Subcutaneous abdominal adipose tissue (tissue), 5 donors: ENCODE results near the gene CNGA3.

Experiments used
- H3K27ac ChIP-seq: one replicate; pipeline ENCODE4 v1.7.0; 2013; ENCODE audit warnings: low read depth, mild to moderate bottlenecking, inconsistent platforms, low read length, moderate library complexity
- H3K27me3 ChIP-seq, 5 donors: one replicate each; pipeline ENCODE4 v1.7.0; 2013; ENCODE audit warnings: low read length in 5 of 5, inconsistent platforms in 1 of 5; ENCODE audit not compliant: control insufficient read depth in 5 of 5, insufficient read depth in 4 of 5
- H3K36me3 ChIP-seq, 5 donors: one replicate each; pipeline ENCODE4 v1.7.0; 2013; ENCODE audit warnings: low read length in 5 of 5; ENCODE audit not compliant: control insufficient read depth in 5 of 5, insufficient read depth in 5 of 5
- H3K4me1 ChIP-seq, 5 donors: one replicate each; pipeline ENCODE4 v1.7.0; 2013; ENCODE audit warnings: low read length in 5 of 5, mild to moderate bottlenecking in 3 of 5, moderate library complexity in 1 of 5; ENCODE audit not compliant: control insufficient read depth in 5 of 5, insufficient read depth in 5 of 5
- H3K4me3 ChIP-seq, 5 donors: one replicate each; pipeline ENCODE4 v1.7.0; 2013; ENCODE audit warnings: low read length in 5 of 5, low read depth in 1 of 5
- H3K9ac ChIP-seq, 5 donors: one replicate each; pipeline ENCODE4 v1.7.0; 2013; ENCODE audit warnings: low read length in 5 of 5, mild to moderate bottlenecking in 4 of 5, moderate library complexity in 3 of 5
- H3K9me3 ChIP-seq, 5 donors: one replicate each; pipeline ENCODE4 v1.7.0; 2013; ENCODE audit warnings: low read length in 5 of 5; ENCODE audit not compliant: control insufficient read depth in 5 of 5
- donor health status: healthy.
- donor health status: healthy.
- donor health status: healthy.
- donor health status: healthy.
- donor health status: healthy.

Gene CNGA3

DNA sequence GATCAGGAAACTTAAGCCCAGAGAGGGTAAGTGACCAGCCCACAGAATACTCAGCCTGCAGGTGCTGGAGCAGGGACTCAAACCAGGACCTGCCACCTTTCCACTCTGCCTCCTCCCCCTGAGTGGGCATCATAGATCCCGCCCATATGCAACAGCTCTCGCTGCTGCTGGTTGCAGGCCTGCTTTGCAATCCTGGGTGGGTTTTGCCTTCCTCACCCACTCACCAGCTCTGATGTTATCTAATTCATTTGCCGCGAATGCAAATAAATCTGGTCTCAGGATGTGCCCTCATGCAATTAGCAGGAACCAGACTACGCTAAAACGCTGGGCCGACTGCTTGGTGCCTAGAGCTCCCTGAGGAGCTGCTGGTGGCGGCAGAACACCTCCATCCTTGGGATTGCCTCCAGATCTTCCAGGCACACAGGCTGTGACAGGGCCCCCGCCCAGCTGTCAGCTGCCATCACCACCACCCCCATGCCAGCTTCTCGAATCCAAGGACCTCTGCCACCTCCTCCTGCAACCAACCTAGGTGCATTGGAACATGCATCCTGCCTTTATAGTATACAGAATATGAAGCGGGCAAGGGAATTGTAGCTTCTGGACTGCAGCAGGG, 28.8 kb downstream of the CNGA3 start:
- no peak overlapping the region for H3K27ac ChIP-seq
- H3K27me3 ChIP-seq, result peaks cover 0 to 21% (median 15%) of the 10 kb centered on the region in 5 donors
- no peak overlapping the region for H3K4me3 ChIP-seq
- H3K9ac ChIP-seq, result no peak overlapping the region
- no peaks in the 10 kb centered on the region for H3K9me3 ChIP-seq
- no peaks in the 10 kb centered on the region for H3K36me3 ChIP-seq
- H3K4me1 ChIP-seq, result peaks cover 0 to 9% (median 0%) of the 10 kb centered on the region in 5 donors

- Histone ChIP-seq H3K36me3 (no peaks in the 10 kb centered on the region), H3K4me1 (peaks cover 0 to 9% (median under 1%) of the 10 kb centered on the region in 5 donors), H3K27ac (no peak overlapping the region), H3K9me3 (no peaks in the 10 kb centered on the region), H3K4me3 (no peak overlapping the region), H3K9ac (no peak overlapping the region), H3K27me3 (peaks cover 0 to 24% (median 19%) of the 10 kb centered on the region in 5 donors)
Measured at GRCh38 chr2:98376301-98376910, 30.1 kb downstream of the CNGA3 start.

GRCh38 chr2:98376996-98377395, 30.7 kb downstream of the CNGA3 start:
- Histone ChIP-seq H3K9me3 (no peaks in the 10 kb centered on the region), H3K4me1 (peaks cover 0 to 9% (median 1%) of the 10 kb centered on the region in 5 donors), H3K27ac (no peak overlapping the region), H3K27me3 (peaks cover 0 to 24% (median 17%) of the 10 kb centered on the region in 5 donors), H3K36me3 (no peaks in the 10 kb centered on the region), H3K9ac (no peak overlapping the region), H3K4me3 (no peak overlapping the region)

- no peaks in the 10 kb centered on the region for H3K9me3 ChIP-seq
- no peaks in the 10 kb centered on the region for H3K36me3 ChIP-seq
- H3K4me1 ChIP-seq, result peaks cover 0 to 9% (median 3%) of the 10 kb centered on the region in 5 donors
- H3K27me3 ChIP-seq, result peaks cover 0 to 20% (median 15%) of the 10 kb centered on the region in 5 donors
- H3K9ac ChIP-seq, result no peak overlapping the region
- H3K4me3 ChIP-seq, result no peak overlapping the region
- H3K27ac ChIP-seq, result no peak overlapping the region
Measured at GRCh38 chr2:98377544-98377943, 31.3 kb downstream of the CNGA3 start.

GRCh38 chr2:98378196-98378595, 31.9 kb downstream of the CNGA3 start:
- H3K4me3 ChIP-seq, result no peak overlapping the region
- H3K9ac ChIP-seq, result no peak overlapping the region
- no peaks in the 10 kb centered on the region for H3K36me3 ChIP-seq
- H3K9me3 ChIP-seq, result no peaks in the 10 kb centered on the region
- peaks cover 0 to 9% (median 3%) of the 10 kb centered on the region in 5 donors for H3K4me1 ChIP-seq
- H3K27me3 ChIP-seq, result peaks cover 0 to 20% (median 14%) of the 10 kb centered on the region in 5 donors
- no peak overlapping the region for H3K27ac ChIP-seq

DNA sequence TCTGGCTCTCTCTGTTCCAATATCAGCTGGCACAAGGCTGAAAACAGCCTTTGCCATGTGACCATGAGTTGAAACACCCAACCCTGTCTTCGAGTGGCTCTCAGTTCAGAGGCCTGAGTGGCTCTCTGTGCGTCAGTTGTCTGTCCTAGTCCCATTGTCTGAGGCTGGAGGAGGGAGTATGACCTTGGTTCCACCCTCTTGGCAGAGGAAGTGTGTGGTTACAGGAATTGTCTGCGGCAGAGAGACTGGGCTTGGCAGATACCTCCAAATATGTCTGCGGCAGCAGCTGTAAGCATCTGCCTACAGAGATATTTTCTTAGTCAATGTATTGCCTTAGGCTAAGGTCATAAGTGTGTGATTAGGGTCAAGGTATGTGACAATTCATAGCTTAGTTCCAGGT, 32.6 kb downstream of the CNGA3 start:
- peaks cover 0 to 22% (median 14%) of the 10 kb centered on the region in 5 donors for H3K27me3 ChIP-seq
- no peaks in the 10 kb centered on the region for H3K36me3 ChIP-seq
- H3K27ac ChIP-seq, result no peak overlapping the region
- peaks cover 0 to 9% (median 3%) of the 10 kb centered on the region in 5 donors for H3K4me1 ChIP-seq
- H3K9ac ChIP-seq, result no peak overlapping the region
- no peak overlapping the region for H3K4me3 ChIP-seq
- H3K9me3 ChIP-seq, result no peaks in the 10 kb centered on the region

DNA sequence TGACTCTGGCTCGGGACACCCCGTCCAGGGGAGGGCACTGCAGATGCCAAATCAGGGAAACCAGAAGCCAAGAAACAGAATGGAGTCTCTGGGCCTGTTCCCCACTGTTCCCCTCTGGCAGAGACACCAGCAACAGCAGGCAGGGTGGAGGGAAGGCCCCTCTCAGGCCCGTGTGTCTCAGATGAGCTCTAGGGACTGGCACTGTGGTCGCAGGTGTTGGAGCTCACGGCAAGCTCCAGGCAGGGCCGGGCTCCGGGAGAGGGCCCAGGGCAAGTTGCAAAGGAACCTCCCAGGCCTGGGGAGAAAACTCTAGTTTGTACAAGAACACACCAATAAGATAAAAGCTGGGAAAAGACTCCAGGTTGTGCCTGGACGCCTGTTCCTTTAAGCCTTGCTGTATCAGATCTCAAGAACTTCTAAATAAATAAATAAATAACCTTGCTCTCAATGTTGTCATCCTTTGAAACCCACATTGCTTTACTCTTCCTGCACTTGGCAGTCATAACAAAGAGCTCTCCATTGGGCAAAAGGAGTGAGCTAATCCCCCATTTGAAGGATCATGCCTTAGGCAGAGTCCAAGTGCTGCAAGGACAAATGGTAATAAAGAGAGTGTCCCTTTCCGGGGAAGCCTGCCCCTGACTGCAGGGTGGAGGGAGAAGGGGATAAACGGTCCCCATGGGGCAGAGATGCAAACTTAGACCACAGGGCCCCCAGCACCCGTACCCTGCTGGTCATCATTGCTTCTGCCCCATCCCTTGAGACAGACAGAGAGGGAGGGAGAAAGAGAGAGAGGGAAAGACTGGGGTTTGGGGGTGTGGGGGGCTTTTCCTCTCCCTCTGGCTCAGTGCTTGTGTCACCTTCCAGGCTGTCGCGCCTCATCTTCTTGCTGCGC, 33.3 kb downstream of the CNGA3 start:
- Histone ChIP-seq H3K36me3 (no peaks in the 10 kb centered on the region), H3K9ac (no peak overlapping the region), H3K27me3 (peaks cover 0 to 20% (median 14%) of the 10 kb centered on the region in 5 donors), H3K4me3 (no peak overlapping the region), H3K4me1 (peaks cover 0 to 9% (median 3%) of the 10 kb centered on the region in 5 donors), H3K27ac (no peak overlapping the region), H3K9me3 (no peaks in the 10 kb centered on the region)

- Histone ChIP-seq H3K36me3 (no peaks in the 10 kb centered on the region), H3K9me3 (no peaks in the 10 kb centered on the region), H3K27ac (no peak overlapping the region), H3K4me1 (peaks cover 0 to 9% (median 3%) of the 10 kb centered on the region in 5 donors), H3K4me3 (no peak overlapping the region), H3K27me3 (peaks cover 0 to 16% (median 13%) of the 10 kb centered on the region in 5 donors), H3K9ac (no peak overlapping the region)
Measured at GRCh38 chr2:98380203-98380535, 33.9 kb downstream of the CNGA3 start.

- H3K4me1 ChIP-seq, result peaks cover 0 to 9% (median 3%) of the 10 kb centered on the region in 5 donors
- H3K36me3 ChIP-seq, result no peaks in the 10 kb centered on the region
- H3K27me3 ChIP-seq, result peaks cover 0 to 15% (median 11%) of the 10 kb centered on the region in 5 donors
- no peak overlapping the region for H3K27ac ChIP-seq
- no peaks in the 10 kb centered on the region for H3K9me3 ChIP-seq
- no peak overlapping the region for H3K9ac ChIP-seq
- no peak overlapping the region for H3K4me3 ChIP-seq
Measured at GRCh38 chr2:98381494-98381893, 35.2 kb downstream of the CNGA3 start.

GRCh38 chr2:98382086-98382485, 35.8 kb downstream of the CNGA3 start:
- Histone ChIP-seq H3K27ac (no peak overlapping the region), H3K4me3 (no peak overlapping the region), H3K9ac (no peak overlapping the region), H3K36me3 (no peaks in the 10 kb centered on the region), H3K4me1 (peaks cover 0 to 9% (median 3%) of the 10 kb centered on the region in 5 donors), H3K9me3 (no peaks in the 10 kb centered on the region), H3K27me3 (peaks cover 0 to 15% (median 9%) of the 10 kb centered on the region in 5 donors)
